AG10803 (cell line): ENCODE measurements around the gene BTBD9.
A peak's percentile ranks its signal among the peaks of the same experiment; 100 is the strongest.

Experiments
- DNase-seq: peaks from one replicate; pipeline ENCODE4 v3.0.0; 2010; ENCODE audit warnings: low read depth
- H3K4me3 ChIP-seq: 2 replicates; pipeline ENCODE4 v1.5.1; 2011; ENCODE audit warnings: mild to moderate bottlenecking, low read length, control low read depth
- CTCF ChIP-seq: conservative IDR thresholded peaks from 2 replicates; pipeline ENCODE4 v1.5.1; 2011; ENCODE audit warnings: mild to moderate bottlenecking, low read length, control low read depth, inconsistent platforms

BTBD9 gene

GRCh38 chr6:38612143-38612965, 27.4 kb downstream of the BTBD9 start:
- no peak overlapping the region for H3K4me3 ChIP-seq
- peak; percentile 92 for DNase-seq
- TF ChIP-seq CTCF = no peak

GRCh38 chr6:38610050-38610625, 29.6 kb downstream of the BTBD9 start:
- no peak overlapping the region for H3K4me3 ChIP-seq
- no peak for TF ChIP-seq CTCF
- DNase-seq = no peak

GRCh38 chr6:38604700-38605099, 35.0 kb downstream of the BTBD9 start:
- peak; percentile 15 for DNase-seq
- TF ChIP-seq CTCF = no peak
- no peak overlapping the region for H3K4me3 ChIP-seq

- H3K4me3 ChIP-seq = no peak overlapping the region
- TF ChIP-seq CTCF = no peak
- peak; percentile 62 for DNase-seq
These were observed 35.8 kb downstream of the BTBD9 start for GRCh38 chr6:38603966-38604365.

GRCh38 chr6:38603496-38603895, 36.2 kb downstream of the BTBD9 start:
- DNase-seq = no peak
- no peak for TF ChIP-seq CTCF
- no peak overlapping the region for H3K4me3 ChIP-seq

- no peak for DNase-seq
- TF ChIP-seq CTCF = no peak
- H3K4me3 ChIP-seq = no peak overlapping the region
These were observed 39.7 kb downstream of the BTBD9 start for GRCh38 chr6:38599966-38600550.

GRCh38 chr6:38599261-38599660, 40.5 kb downstream of the BTBD9 start:
- no peak overlapping the region for H3K4me3 ChIP-seq
- no peak for DNase-seq
- no peak for TF ChIP-seq CTCF
